NCI-H2196 (cell line): ENCODE data around the gene ORMDL2.
A peak's percentile ranks its signal among the peaks of the same experiment; 100 is the strongest.

Experiments used
- DNase-seq: peaks from one replicate; lab custom pipeline; 2025; ENCODE audit not compliant: unreplicated experiment; lab: John Stamatoyannopoulos, UW

The ORMDL2 gene

GRCh38 chr12:55817345-55818139, at the start of gene ORMDL2, which contains the start of gene SARNP:
TSS of gene ORMDL2 (plus strand) at chr12:55818041. CDS start at chr12:55819000, 959 bp downstream.
TSS of gene SARNP (minus strand) at chr12:55817724. CDS start at chr12:55817701, 23 bp downstream.
- DNase-seq = peak; percentile 99

- DNase-seq = no peak
Observed at GRCh38 chr12:55771736-55772135, 46.1 kb upstream of the ORMDL2 start.

GRCh38 chr12:55777856-55778255, 40.0 kb upstream of the ORMDL2 start:
- no peak for DNase-seq

GRCh38 chr12:55780685-55781084, 37.2 kb upstream of the ORMDL2 start:
- no peak for DNase-seq

- DNase-seq = no peak
Observed at GRCh38 chr12:55788546-55788945, 29.3 kb upstream of the ORMDL2 start.

GRCh38 chr12:55789171-55789570, 28.7 kb upstream of the ORMDL2 start:
- DNase-seq = no peak

GRCh38 chr12:55789893-55790292, 27.9 kb upstream of the ORMDL2 start:
- DNase-seq = no peak

- DNase-seq = no peak
Observed at GRCh38 chr12:55795950-55796349, 21.9 kb upstream of the ORMDL2 start.

GRCh38 chr12:55797068-55797467, 20.8 kb upstream of the ORMDL2 start:
- DNase-seq = peak; percentile 61

- no peak for DNase-seq
Observed at GRCh38 chr12:55797550-55797949, 20.3 kb upstream of the ORMDL2 start.

- no peak for DNase-seq
Observed at GRCh38 chr12:55806982-55807381, 10.9 kb upstream of the ORMDL2 start.

GRCh38 chr12:55809274-55809673, 8.6 kb upstream of the ORMDL2 start:
- no peak for DNase-seq

- DNase-seq = no peak
Observed at GRCh38 chr12:55812088-55812487, 5.8 kb upstream of the ORMDL2 start.

- no peak for DNase-seq
Observed at GRCh38 chr12:55814257-55814656, 3.6 kb upstream of the ORMDL2 start.

GRCh38 chr12:55815473-55815872, 2.4 kb upstream of the ORMDL2 start:
- DNase-seq = no peak

GRCh38 chr12:55816881-55817344, 928 bp upstream of the ORMDL2 start:
- DNase-seq = no peak

GRCh38 chr12:55818140-55818728, 393 bp downstream of the ORMDL2 start:
- no peak for DNase-seq

GRCh38 chr12:55818886-55819285, 1.0 kb downstream of the ORMDL2 start:
- no peak for DNase-seq

- DNase-seq = no peak
Observed at GRCh38 chr12:55820679-55821078, 2.8 kb downstream of the ORMDL2 start.

GRCh38 chr12:55822228-55822627, 4.4 kb downstream of the ORMDL2 start:
- peak; percentile 11 for DNase-seq

GRCh38 chr12:55823419-55823818, 5.6 kb downstream of the ORMDL2 start:
- DNase-seq = no peak

- no peak for DNase-seq
Observed at GRCh38 chr12:55824726-55825125, 6.9 kb downstream of the ORMDL2 start.
